Spinal cord (tissue), 10 donors: Measurements from ENCODE around the gene SDK2. TPM values are rescaled to one million over a fixed set of nuclear protein-coding genes. Genes with fewer than 3 reads are reported as not detected.

ENCODE experiments used
- DNase-seq, 6 donors: peaks; one replicate each; pipeline versions ENCODE4 v3.0.0 to v3.0.0-alpha.2; 2013 to 2015; ENCODE audit warnings: low spot score in 6 of 6, low read depth in 4 of 6
- H3K27ac ChIP-seq: one replicate; pipeline ENCODE4 v1.5.1; 2013; ENCODE audit warnings: low read depth, low read length, control low read depth
- H3K27me3 ChIP-seq: one replicate; pipeline ENCODE4 v1.6.1; 2013; ENCODE audit warnings: low read length; ENCODE audit not compliant: control insufficient read depth, insufficient read depth
- H3K36me3 ChIP-seq: one replicate; pipeline ENCODE4 v1.6.1; 2013; ENCODE audit warnings: low read length; ENCODE audit not compliant: control insufficient read depth, insufficient read depth
- H3K4me1 ChIP-seq: one replicate; pipeline ENCODE4 v1.6.1; 2013; ENCODE audit warnings: low read length; ENCODE audit not compliant: control insufficient read depth, insufficient read depth
- H3K4me3 ChIP-seq: one replicate; pipeline ENCODE4 v1.5.1; 2013; ENCODE audit warnings: low read depth, low read length, control low read depth
- H3K9me3 ChIP-seq: one replicate; pipeline ENCODE4 v1.6.1; 2013; ENCODE audit warnings: low read length; ENCODE audit not compliant: control insufficient read depth, insufficient read depth
- WGBS: methylation state at CpG from one replicate; pipeline ENCODE4 v1.1.5; 2013; ENCODE audit warnings: missing lambda C conversion rate; ENCODE audit not compliant: insufficient coverage; 5-methylcytosine and 5-hydroxymethylcytosine counted together
- polyA plus RNA-seq, 2 donors: library from polyadenylated mRNA; unstranded; fragments of 120-200 nt; gene quantifications; one replicate each; pipeline ENCODE4 v1.2.1, GENCODE V29; 2013; ENCODE audit not compliant: insufficient read length in 2 of 2
- total RNA-seq, 2 donors: library from RNA; depleted of rRNA in 1 of 2; stranded (reverse); fragments of 120-200 nt in 1 of 2; fragments of >200 nt in 1 of 2; gene quantifications; one replicate each; pipeline versions ENCODE4 v1.2.3 to v1.2.4, GENCODE V29; 2013 to 2014
- donor health status: healthy.

Gene SDK2
- total and polyA plus RNA-seq, 4 donors: 10.9 to 14.4 (median 12.7) TPM

GRCh38 chr17:73541111-73541510, 103.1 kb downstream of the SDK2 start:
- 71% methylated on average over 2 of the region's 6 CpGs for WGBS
- H3K36me3 ChIP-seq: no peaks in the 10 kb centered on the region
- no peaks in the 10 kb centered on the region for H3K27me3 ChIP-seq
- no peak overlapping the region for H3K4me3 ChIP-seq
- no peaks in the 10 kb centered on the region for H3K9me3 ChIP-seq
- no peak overlapping the region for H3K27ac ChIP-seq
- peaks cover 68% of the 10 kb centered on the region for H3K4me1 ChIP-seq
- DNase-seq: peak in 1 of 6 donors; percentile 46

GRCh38 chr17:73539166-73539565, 105.1 kb downstream of the SDK2 start:
- no peaks in the 10 kb centered on the region for H3K9me3 ChIP-seq
- 62% methylated on average over 9 of the region's 9 CpGs for WGBS
- peaks cover 76% of the 10 kb centered on the region for H3K4me1 ChIP-seq
- H3K36me3 ChIP-seq: no peaks in the 10 kb centered on the region
- H3K27ac ChIP-seq: no peak overlapping the region
- DNase-seq: no peak
- no peak overlapping the region for H3K4me3 ChIP-seq
- no peaks in the 10 kb centered on the region for H3K27me3 ChIP-seq

GRCh38 chr17:73538445-73538844, 105.8 kb downstream of the SDK2 start:
- no peak overlapping the region for H3K4me3 ChIP-seq
- no peak overlapping the region for H3K27ac ChIP-seq
- peaks cover 84% of the 10 kb centered on the region for H3K4me1 ChIP-seq
- WGBS: 100% methylated on average over 1 of the region's 7 CpGs
- no peaks in the 10 kb centered on the region for H3K36me3 ChIP-seq
- no peaks in the 10 kb centered on the region for H3K27me3 ChIP-seq
- no peak for DNase-seq
- no peaks in the 10 kb centered on the region for H3K9me3 ChIP-seq

- Histone ChIP-seq H3K27me3 (no peaks in the 10 kb centered on the region), H3K27ac (peak overlapping the region; percentile 6), H3K4me1 (peaks cover 88% of the 10 kb centered on the region), H3K36me3 (no peaks in the 10 kb centered on the region), H3K9me3 (no peaks in the 10 kb centered on the region), H3K4me3 (no peak overlapping the region)
- 61% methylated on average over 21 of the region's 28 CpGs for WGBS
- DNase-seq: peak in 2 of 6 donors; percentile 69 to 82
Observed at GRCh38 chr17:73536700-73537605, 107.3 kb downstream of the SDK2 start.

- no peak overlapping the region for H3K27ac ChIP-seq
- DNase-seq: no peak
- 100% methylated on average over 5 of the region's 6 CpGs for WGBS
- no peaks in the 10 kb centered on the region for H3K27me3 ChIP-seq
- H3K4me3 ChIP-seq: no peak overlapping the region
- no peaks in the 10 kb centered on the region for H3K9me3 ChIP-seq
- H3K36me3 ChIP-seq: no peaks in the 10 kb centered on the region
- H3K4me1 ChIP-seq: peaks cover 86% of the 10 kb centered on the region
Observed at GRCh38 chr17:73535746-73536145, 108.5 kb downstream of the SDK2 start.

GRCh38 chr17:73534209-73534909, 109.9 kb downstream of the SDK2 start:
- H3K9me3 ChIP-seq: no peaks in the 10 kb centered on the region
- WGBS: 53% methylated on average over 13 of the region's 15 CpGs
- H3K4me3 ChIP-seq: no peak overlapping the region
- H3K36me3 ChIP-seq: no peaks in the 10 kb centered on the region
- peaks cover 81% of the 10 kb centered on the region for H3K4me1 ChIP-seq
- no peak overlapping the region for H3K27ac ChIP-seq
- H3K27me3 ChIP-seq: no peaks in the 10 kb centered on the region
- DNase-seq: no peak

- Histone ChIP-seq H3K9me3 (no peaks in the 10 kb centered on the region), H3K4me1 (peaks cover 76% of the 10 kb centered on the region), H3K27me3 (no peaks in the 10 kb centered on the region), H3K27ac (no peak overlapping the region), H3K4me3 (no peak overlapping the region), H3K36me3 (no peaks in the 10 kb centered on the region)
- 27% methylated on average over 6 of the region's 7 CpGs for WGBS
- peak in 2 of 6 donors; percentile 89 to 94 for DNase-seq
Observed at GRCh38 chr17:73533781-73534180, 110.5 kb downstream of the SDK2 start.

- DNase-seq: peak in 4 of 6 donors; percentile 62 to 89 (median 70)
- Histone ChIP-seq H3K36me3 (no peaks in the 10 kb centered on the region), H3K4me3 (no peak overlapping the region), H3K27ac (no peak overlapping the region), H3K4me1 (peaks cover 69% of the 10 kb centered on the region), H3K27me3 (no peaks in the 10 kb centered on the region), H3K9me3 (no peaks in the 10 kb centered on the region)
- 35% methylated on average over 13 of the region's 13 CpGs for WGBS
Observed at GRCh38 chr17:73533127-73533526, 111.1 kb downstream of the SDK2 start.

GRCh38 chr17:73532421-73532901, 111.8 kb downstream of the SDK2 start:
- Histone ChIP-seq H3K9me3 (no peaks in the 10 kb centered on the region), H3K27me3 (no peaks in the 10 kb centered on the region), H3K4me1 (peaks cover 62% of the 10 kb centered on the region), H3K36me3 (no peaks in the 10 kb centered on the region), H3K4me3 (no peak overlapping the region), H3K27ac (no peak overlapping the region)
- DNase-seq: peak in 2 of 6 donors; percentile 68
- 39% methylated on average over 8 of the region's 9 CpGs for WGBS
